K562 (cell line): Measurements from ENCODE around the gene PLPPR1. TPM values are rescaled to one million over a fixed set of nuclear protein-coding genes. Genes with fewer than 3 reads are reported as not detected.

Experiments
- ATAC-seq: fragments of 200-7000 bp; cut with Tn5 transposase; 3 replicates; pipeline ENCODE4 v1.9.1; 2020; ENCODE audit warnings: moderate library complexity
- BruUV-seq: library from RNA; stranded (reverse); fragments of 400-500 nt; replicated peaks from 2 replicates; lab custom pipeline; 2021; lab: Mats Ljungman, UMichigan
- CTCF ChIA-PET: fragments of 300-600 bp; formaldehyde crosslinking; extraction: SDS; loops from one replicate; lab custom pipeline; 2021; ENCODE audit warnings: low intra/inter-chr PET ratio; lab: Yijun Ruan, JAX
- POLR2A ChIA-PET: fragments of 300-600, 350-650 bp; sonication (Branson Sonifier 250); formaldehyde crosslinking; extraction: SDS; loops from one replicate; lab custom pipeline; 2021; ENCODE audit warnings: antibody characterized with exemption, inconsistent platforms; lab: Yijun Ruan, JAX
- DNase-seq, 4 experiments: peaks; one replicate each; pipeline versions ENCODE4 v3.0.0 to v3.0.0-alpha.2; 2011 to 2018; ENCODE audit warnings: low spot score in 3 of 4, mixed read lengths in 3 of 4; ENCODE audit errors: extremely low read depth in 1 of 4
- FAIRE-seq: peaks from 2 replicates; lab custom pipeline; 2011; peaks lifted over from hg19 to GRCh38; lab: Jason Lieb, UNC
- H2AFZ ChIP-seq: 2 replicates; pipeline ENCODE4 v1.6.0; 2011; ENCODE audit warnings: low read depth, low read length, control low read depth, inconsistent platforms
- H3K27ac ChIP-seq: fragments of 200-600 bp; 3 replicates; pipeline ENCODE4 v1.8.0; 2011; ENCODE audit warnings: low read depth, mild to moderate bottlenecking, control low read depth, inconsistent platforms, low read length, moderate library complexity, mixed read lengths; ENCODE audit errors: extremely low read depth
- H3K27me3 ChIP-seq, 2 experiments: fragments of 300-600 bp in 1 of 2; 2 replicates in 1 of 2; 3 replicates in 1 of 2; pipeline versions ENCODE4 v1.6.0 to v1.8.0; 2011; ENCODE audit warnings: inconsistent platforms in 2 of 2, low read length in 2 of 2, mild to moderate bottlenecking in 1 of 2, mixed read lengths in 1 of 2, moderate library complexity in 1 of 2; ENCODE audit not compliant: control insufficient read depth in 2 of 2, insufficient read depth in 2 of 2
- H3K36me3 ChIP-seq: fragments of 300-600 bp; 3 replicates; pipeline ENCODE4 v1.8.0; 2011; ENCODE audit warnings: mild to moderate bottlenecking, low read length, inconsistent platforms; ENCODE audit not compliant: control insufficient read depth, insufficient read depth
- H3K4me1 ChIP-seq, 2 experiments: fragments of 200-600 bp in 1 of 2; replicated peaks in 1 of 2; 2 replicates in 1 of 2; 3 replicates in 1 of 2; pipeline versions ENCODE4 v1.5.1 to v1.8.0; 2011; ENCODE audit warnings: inconsistent platforms in 2 of 2, low read length in 2 of 2, mild to moderate bottlenecking in 1 of 2, mixed read lengths in 1 of 2, moderate library complexity in 1 of 2; ENCODE audit not compliant: control insufficient read depth in 2 of 2, insufficient read depth in 2 of 2
- H3K4me2 ChIP-seq: 2 replicates; pipeline ENCODE4 v1.6.1; 2011; ENCODE audit warnings: low read length, control low read depth, inconsistent platforms, mixed read lengths; ENCODE audit not compliant: insufficient read depth
- H3K4me3 ChIP-seq: fragments of 200-600 bp; sonication (generic), shearing (Covaris generic); 2 replicates; pipeline ENCODE4 v1.5.1; 2016; ENCODE audit warnings: control low read depth, inconsistent platforms
- H3K79me2 ChIP-seq: fragments of 200-600 bp; 3 replicates; pipeline ENCODE4 v1.8.0; 2011; ENCODE audit warnings: low read length, inconsistent platforms; ENCODE audit not compliant: control insufficient read depth, insufficient read depth
- H3K9ac ChIP-seq, 2 experiments: 2 replicates each; pipeline versions ENCODE4 v1.6.0 to v1.6.1; 2011; ENCODE audit warnings: low read depth in 2 of 2, low read length in 2 of 2, control low read depth in 1 of 2, inconsistent platforms in 1 of 2, mild to moderate bottlenecking in 1 of 2, mixed read lengths in 1 of 2; ENCODE audit not compliant: insufficient read depth in 1 of 2
- H3K9me1 ChIP-seq: one replicate; pipeline ENCODE4 v1.6.0; 2011; ENCODE audit warnings: inconsistent platforms, mild to moderate bottlenecking, low read length, moderate library complexity; ENCODE audit not compliant: control insufficient read depth, insufficient read depth
- H3K9me3 ChIP-seq: replicated peaks from 2 replicates; pipeline ENCODE4 v1.5.1; 2011; ENCODE audit warnings: low read depth, low read length, inconsistent platforms; ENCODE audit not compliant: control insufficient read depth, insufficient read depth
- H4K20me1 ChIP-seq: replicated peaks from 2 replicates; pipeline ENCODE4 v1.6.1; 2011; ENCODE audit warnings: low read length, inconsistent platforms, mixed read lengths; ENCODE audit not compliant: control insufficient read depth, insufficient read depth
- FOXJ2 ChIP-seq: fragments of 200-800 bp; sonication (Bioruptor generic); IDR thresholded peaks from 2 replicates; pipeline ENCODE4 v1.6.1; 2016; ENCODE audit warnings: missing genetic modification characterization, missing compliant biosample characterization
- KDM1A ChIP-seq, 2 experiments: fragments of 450-650 bp; IDR thresholded peaks; 2 replicates each; pipeline ENCODE4 v1.6.1; 2016; ENCODE audit warnings: mild to moderate bottlenecking in 2 of 2
- MCM2 ChIP-seq: fragments of 450-650 bp; IDR thresholded peaks from 2 replicates; pipeline ENCODE4 v1.6.1; 2017; ENCODE audit warnings: low read depth, mild to moderate bottlenecking
- MCM7 ChIP-seq, 2 experiments: fragments of 450-650 bp; IDR thresholded peaks; 2 replicates each; pipeline ENCODE4 v1.6.1; 2016 to 2018
- OTX1 ChIP-seq: fragments of 450-650 bp; formaldehyde crosslinking; IDR thresholded peaks from 2 replicates; pipeline ENCODE4 v1.4.0; 2022; ENCODE audit warnings: mild to moderate bottlenecking
- PHB2 ChIP-seq: fragments of 450-650 bp; IDR thresholded peaks from 2 replicates; pipeline ENCODE4 v1.6.1; 2017; ENCODE audit warnings: low read depth
- SIX5 ChIP-seq, 2 experiments: IDR thresholded peaks; 2 replicates each; pipeline ENCODE4 v1.6.1; 2011; ENCODE audit warnings: low read length in 2 of 2, borderline replicate concordance in 1 of 2, low read depth in 1 of 2, mild to moderate bottlenecking in 1 of 2, moderate library complexity in 1 of 2; ENCODE audit not compliant: insufficient read depth in 1 of 2
- SMAD2 ChIP-seq: fragments of 150-350 bp; IDR thresholded peaks from 2 replicates; pipeline ENCODE4 v1.6.1; 2014; ENCODE audit warnings: low read depth, mild to moderate bottlenecking, low read length
- SMARCA5 ChIP-seq: fragments of 450-650 bp; IDR thresholded peaks from 2 replicates; pipeline ENCODE4 v1.6.1; 2016
- ZC3H11A ChIP-seq: IDR thresholded peaks from 2 replicates; pipeline ENCODE4 v1.6.1; 2012; ENCODE audit warnings: low read depth, low read length, improper control_type of control experiment
- ZNF354B ChIP-seq: fragments of 250-450 bp; sonication (Bioruptor Pico); IDR thresholded peaks from 2 replicates; pipeline ENCODE4 v1.4.0; 2020
- ZNF449 ChIP-seq: fragments of 250-450 bp; sonication (Bioruptor Pico); IDR thresholded peaks from 2 replicates; pipeline ENCODE4 v1.8.0; 2022; ENCODE audit warnings: moderate library complexity, mild to moderate bottlenecking, inconsistent platforms
- ZNF584 ChIP-seq: fragments of 200-800 bp; sonication (Bioruptor generic); IDR thresholded peaks from 2 replicates; pipeline ENCODE4 v1.6.1; 2016; ENCODE audit warnings: low read depth, mild to moderate bottlenecking, missing genetic modification characterization, missing compliant biosample characterization
- whole genome bisulfite sequencing: fragments of 100-300 bp; shearing (Covaris generic); methylation state at CpG from one replicate; pipeline ENCODE4 v1.1.6; 2016; ENCODE audit warnings: low coverage, mixed read lengths; ENCODE audit not compliant: insufficient coverage; ENCODE audit errors: missing lambda C conversion rate; 5-methylcytosine and 5-hydroxymethylcytosine counted together
- in situ Hi-C: fragments of 300-500 bp; cut with MboI; formaldehyde crosslinking; loops from 4 replicates; pipeline ENCODE4 v1.15.0; 2018; ENCODE audit warnings: inconsistent platforms, mixed read lengths
- intact Hi-C: fragments of 100-400 bp; cut with micrococcal nuclease; formaldehyde crosslinking; loops from 2 replicates; pipeline ENCODE4 v1.14.2; 2022
- polyA plus RNA-seq, 8 experiments: library from polyadenylated mRNA; depleted of rRNA in 4 of 8; stranded (reverse) in 5 of 8; unstranded in 3 of 8; fragments of >200 nt; fragmentation: Nextera tagmentation in 2 of 8; fragmentation: Illumina TruSeq in 1 of 8; extraction: Ambion mirVana in 2 of 8; extraction: Trizol in 1 of 8; gene quantifications; 2 replicates each; pipeline versions ENCODE4 v1.2.1 to v1.2.3, GENCODE V29; 2011 to 2014; ENCODE audit warnings: inconsistent platforms in 1 of 8, missing spikeins in 1 of 8
- total RNA-seq, 7 experiments: library from RNA; depleted of rRNA in 6 of 7; stranded (reverse); fragments of >200 nt in 6 of 7; fragmentation: Illumina TruSeq in 2 of 7; extraction: Trizol in 2 of 7; gene quantifications; 2 replicates each; pipeline versions ENCODE4 v1.2.1 to v1.2.3, GENCODE V29; 2011 to 2021; ENCODE audit warnings: low replicate concordance in 1 of 7
- TF ChIP-seq, protein P1 (sequence below): fragments of 250-450 bp; sonication (Bioruptor Pico); IDR thresholded peaks from 2 replicates; pipeline ENCODE4 v1.9.0; 2021; ENCODE audit warnings: mild to moderate bottlenecking
- TF ChIP-seq, protein P2 (sequence below): fragments of 200-800 bp; sonication (Bioruptor generic); IDR thresholded peaks from 2 replicates; pipeline ENCODE4 v1.6.1; 2016; ENCODE audit warnings: missing genetic modification characterization, missing compliant biosample characterization
- TF ChIP-seq, protein P3 (sequence below): sonication (generic); formaldehyde crosslinking; IDR thresholded peaks from 2 replicates; pipeline ENCODE4 v1.8.0; 2022; ENCODE audit warnings: mild to moderate bottlenecking, low read depth, missing genetic modification reagents

The PLPPR1 gene
- total and polyA plus RNA-seq, 9 of the 15 experiments (the other 6 are each of a cell fraction or from before 2014, with no cell fraction given) = not detected

DNA sequence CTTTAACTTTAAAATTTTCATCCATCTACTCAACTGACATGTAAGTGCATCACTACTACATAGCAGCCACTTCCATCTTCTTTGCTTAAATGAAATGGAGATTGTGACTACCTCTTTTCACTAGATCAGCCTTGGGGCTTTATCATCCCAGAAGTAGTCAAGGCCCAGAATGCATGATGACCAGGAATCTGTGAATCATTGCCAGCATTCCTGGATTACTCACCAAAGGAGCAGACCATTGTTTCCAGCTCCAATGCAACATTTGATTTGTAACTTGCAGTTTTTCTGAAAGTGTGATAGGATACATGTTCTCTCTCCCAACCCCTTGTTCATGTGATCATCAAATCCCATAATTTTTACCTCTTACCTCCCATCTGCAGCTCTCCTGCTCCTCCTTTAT, 65.1 kb downstream of the PLPPR1 start (continued):
- no peak for TF ChIP-seq SMAD2
- TF ChIP-seq PHB2 = no peak
- TF ChIP-seq, protein P1, sequence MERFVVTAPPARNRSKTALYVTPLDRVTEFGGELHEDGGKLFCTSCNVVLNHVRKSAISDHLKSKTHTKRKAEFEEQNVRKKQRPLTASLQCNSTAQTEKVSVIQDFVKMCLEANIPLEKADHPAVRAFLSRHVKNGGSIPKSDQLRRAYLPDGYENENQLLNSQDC (CRISPR knock-in tag) = no peak
- TF ChIP-seq, protein P2, sequence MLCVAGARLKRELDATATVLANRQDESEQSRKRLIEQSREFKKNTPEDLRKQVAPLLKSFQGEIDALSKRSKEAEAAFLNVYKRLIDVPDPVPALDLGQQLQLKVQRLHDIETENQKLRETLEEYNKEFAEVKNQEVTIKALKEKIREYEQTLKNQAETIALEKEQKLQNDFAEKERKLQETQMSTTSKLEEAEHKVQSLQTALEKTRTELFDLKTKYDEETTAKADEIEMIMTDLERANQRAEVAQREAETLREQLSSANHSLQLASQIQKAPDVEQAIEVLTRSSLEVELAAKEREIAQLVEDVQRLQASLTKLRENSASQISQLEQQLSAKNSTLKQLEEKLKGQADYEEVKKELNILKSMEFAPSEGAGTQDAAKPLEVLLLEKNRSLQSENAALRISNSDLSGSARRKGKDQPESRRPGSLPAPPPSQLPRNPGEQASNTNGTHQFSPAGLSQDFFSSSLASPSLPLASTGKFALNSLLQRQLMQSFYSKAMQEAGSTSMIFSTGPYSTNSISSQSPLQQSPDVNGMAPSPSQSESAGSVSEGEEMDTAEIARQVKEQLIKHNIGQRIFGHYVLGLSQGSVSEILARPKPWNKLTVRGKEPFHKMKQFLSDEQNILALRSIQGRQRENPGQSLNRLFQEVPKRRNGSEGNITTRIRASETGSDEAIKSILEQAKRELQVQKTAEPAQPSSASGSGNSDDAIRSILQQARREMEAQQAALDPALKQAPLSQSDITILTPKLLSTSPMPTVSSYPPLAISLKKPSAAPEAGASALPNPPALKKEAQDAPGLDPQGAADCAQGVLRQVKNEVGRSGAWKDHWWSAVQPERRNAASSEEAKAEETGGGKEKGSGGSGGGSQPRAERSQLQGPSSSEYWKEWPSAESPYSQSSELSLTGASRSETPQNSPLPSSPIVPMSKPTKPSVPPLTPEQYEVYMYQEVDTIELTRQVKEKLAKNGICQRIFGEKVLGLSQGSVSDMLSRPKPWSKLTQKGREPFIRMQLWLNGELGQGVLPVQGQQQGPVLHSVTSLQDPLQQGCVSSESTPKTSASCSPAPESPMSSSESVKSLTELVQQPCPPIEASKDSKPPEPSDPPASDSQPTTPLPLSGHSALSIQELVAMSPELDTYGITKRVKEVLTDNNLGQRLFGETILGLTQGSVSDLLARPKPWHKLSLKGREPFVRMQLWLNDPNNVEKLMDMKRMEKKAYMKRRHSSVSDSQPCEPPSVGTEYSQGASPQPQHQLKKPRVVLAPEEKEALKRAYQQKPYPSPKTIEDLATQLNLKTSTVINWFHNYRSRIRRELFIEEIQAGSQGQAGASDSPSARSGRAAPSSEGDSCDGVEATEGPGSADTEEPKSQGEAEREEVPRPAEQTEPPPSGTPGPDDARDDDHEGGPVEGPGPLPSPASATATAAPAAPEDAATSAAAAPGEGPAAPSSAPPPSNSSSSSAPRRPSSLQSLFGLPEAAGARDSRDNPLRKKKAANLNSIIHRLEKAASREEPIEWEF (CRISPR knock-in tag) = no peak
- TF ChIP-seq SMARCA5 = no peak
- no peak for TF ChIP-seq KDM1A (IDR thresholded peaks at IDR 0.05)
- TF ChIP-seq FOXJ2 (tag) = no peak

- FAIRE-seq = no peak
- TF ChIP-seq MCM2 = no peak
- TF ChIP-seq ZNF584 (CRISPR knock-in tag) = no peak
- no peak for TF ChIP-seq SIX5 (IDR thresholded peaks at IDR 0.05; ENCODE audit: borderline replicate concordance in 1 of 2, insufficient read depth in 1 of 2, low read depth in 1 of 2, low read length in 2 of 2)
- TF ChIP-seq MCM7 (IDR thresholded peaks at IDR 0.05) = no peak
- TF ChIP-seq, protein P3, sequence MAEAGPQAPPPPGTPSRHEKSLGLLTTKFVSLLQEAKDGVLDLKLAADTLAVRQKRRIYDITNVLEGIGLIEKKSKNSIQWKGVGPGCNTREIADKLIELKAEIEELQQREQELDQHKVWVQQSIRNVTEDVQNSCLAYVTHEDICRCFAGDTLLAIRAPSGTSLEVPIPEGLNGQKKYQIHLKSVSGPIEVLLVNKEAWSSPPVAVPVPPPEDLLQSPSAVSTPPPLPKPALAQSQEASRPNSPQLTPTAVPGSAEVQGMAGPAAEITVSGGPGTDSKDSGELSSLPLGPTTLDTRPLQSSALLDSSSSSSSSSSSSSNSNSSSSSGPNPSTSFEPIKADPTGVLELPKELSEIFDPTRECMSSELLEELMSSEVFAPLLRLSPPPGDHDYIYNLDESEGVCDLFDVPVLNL (CRISPR knock-in tag) = no peak
- TF ChIP-seq ZNF354B (CRISPR knock-in tag) = no peak
- TF ChIP-seq ZNF449 = no peak
- TF ChIP-seq OTX1 = no peak
- TF ChIP-seq ZC3H11A = no peak
Observed at GRCh38 chr9:101094686-101095085, 66.2 kb downstream of the PLPPR1 start.

More at GRCh38 chr9:101094686-101095085, 66.2 kb downstream of the PLPPR1 start:
- Histone ChIP-seq H3K79me2 (no peaks in the 10 kb centered on the region), H3K27ac (no peak overlapping the region), H3K4me2 (no peak overlapping the region), H3K9me3 (peaks cover 2% of the 10 kb centered on the region; the same call in 1 of the 2 replicates), H3K4me1 (no peaks in the 10 kb centered on the region), H3K9me1 (no peaks in the 10 kb centered on the region), H3K36me3 (no peaks in the 10 kb centered on the region), H3K9ac (no peak overlapping the region), H3K27me3 (no peaks in the 10 kb centered on the region), H4K20me1 (no peaks in the 10 kb centered on the region), H2AFZ (no peak overlapping the region), H3K4me3 (no peak overlapping the region)
- BruUV-seq = no TSS peak
- ATAC-seq (no peak), DNase-seq (no peak)
- POLR2A ChIA-PET = no interaction called here
- CTCF ChIA-PET = no interaction called here
- 0% methylated on average over 1 of the region's 1 CpG for WGBS
- intact Hi-C loops = no loop called here
- in situ Hi-C loops = no loop called here
